GM19395 (cell line): Measurements from ENCODE around the gene OXLD1.

Source experiments
- ATAC-seq: cut with Tn5 transposase; IDR thresholded peaks from one replicate; pipeline ENCODE4 v1.9.1; 2021; ENCODE audit warnings: mild to moderate bottlenecking, moderate library complexity; ENCODE audit not compliant: unreplicated experiment

Gene OXLD1

DNA sequence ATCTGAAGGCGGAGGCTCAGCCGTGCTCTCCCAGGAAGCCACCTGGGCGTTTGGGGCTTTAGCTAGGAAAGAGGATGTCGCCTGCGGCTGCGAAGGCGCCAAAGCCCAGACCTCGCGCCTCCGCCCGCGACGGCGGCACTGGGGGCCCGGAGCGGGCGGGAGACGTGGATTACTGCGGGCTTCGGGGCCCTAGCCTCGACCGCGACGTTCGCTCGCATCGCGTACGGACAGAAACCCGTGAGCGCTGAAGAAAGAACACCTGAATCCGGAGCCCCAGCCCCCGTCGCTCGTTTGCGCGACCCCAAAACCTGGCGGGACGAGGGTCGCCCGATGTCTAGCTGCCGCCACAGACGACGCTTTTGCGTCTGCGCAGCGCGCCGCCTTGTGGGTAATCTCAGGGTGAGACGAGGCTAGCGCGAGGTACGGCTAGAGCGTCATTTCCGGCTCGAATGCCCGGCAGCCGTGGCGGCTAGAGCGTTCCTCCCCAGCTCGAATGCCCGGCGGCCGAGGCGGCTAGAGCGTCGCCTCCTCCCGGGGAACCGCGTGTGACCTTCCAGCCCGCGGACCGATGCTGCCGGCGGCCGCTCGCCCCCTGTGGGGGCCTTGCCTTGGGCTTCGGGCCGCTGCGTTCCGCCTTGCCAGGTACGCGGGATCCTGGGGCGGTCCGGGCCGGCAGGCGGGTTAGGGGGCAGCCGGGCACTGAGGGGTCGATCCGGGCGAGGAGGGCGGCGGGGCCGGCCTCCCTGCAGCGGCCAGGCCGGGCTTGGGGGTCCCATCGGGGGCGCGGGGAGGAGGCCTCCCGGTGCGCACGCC lies 36.7 kb upstream of the OXLD1 start, which contains the start of gene MRPL12:
Gene MRPL12, plus strand, starts transcription at position 434 of the 813 bp plus-strand sequence. Its CDS starts 135 bp downstream, at position 569.
- ATAC-seq: peak; percentile 80

DNA sequence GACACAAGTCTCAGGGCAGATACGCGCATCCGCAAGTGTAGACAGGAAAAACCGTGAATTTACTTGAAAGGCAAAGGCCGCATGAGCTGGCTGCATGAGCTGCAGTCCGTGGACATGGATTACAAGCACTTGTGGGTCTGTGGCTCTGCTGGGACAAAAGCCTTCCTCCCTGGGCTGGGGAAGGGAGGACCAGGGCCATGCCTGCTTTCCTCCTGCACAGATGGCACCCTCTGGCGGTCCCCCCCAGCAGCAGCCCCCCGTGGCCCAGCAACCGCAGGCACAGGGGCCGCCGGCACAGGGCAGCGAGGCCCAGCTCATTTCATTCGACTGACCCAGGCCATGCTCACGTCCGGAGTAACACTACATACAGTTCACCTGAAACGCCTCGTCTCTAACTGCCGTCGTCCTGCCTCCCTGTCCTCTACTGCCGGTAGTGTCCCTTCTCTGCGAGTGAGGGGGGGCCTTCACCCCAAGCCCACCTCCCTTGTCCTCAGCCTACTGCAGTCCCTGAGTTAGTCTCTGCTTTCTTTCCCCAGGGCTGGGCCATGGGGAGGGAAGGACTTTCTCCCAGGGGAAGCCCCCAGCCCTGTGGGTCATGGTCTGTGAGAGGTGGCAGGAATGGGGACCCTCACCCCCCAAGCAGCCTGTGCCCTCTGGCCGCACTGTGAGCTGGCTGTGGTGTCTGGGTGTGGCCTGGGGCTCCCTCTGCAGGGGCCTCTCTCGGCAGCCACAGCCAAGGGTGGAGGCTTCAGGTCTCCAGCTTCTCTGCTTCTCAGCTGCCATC lies 35.1 kb upstream of the OXLD1 start:
- ATAC-seq: no peak

GRCh38 chr17:81700353-81701287 lies 34.2 kb upstream of the OXLD1 start:
- ATAC-seq: no peak

GRCh38 chr17:81697261-81698044 lies 31.0 kb upstream of the OXLD1 start:
- ATAC-seq: no peak

- no peak for ATAC-seq
Observed at GRCh38 chr17:81696218-81696941, 30.0 kb upstream of the OXLD1 start.

- no peak for ATAC-seq
Observed at GRCh38 chr17:81695801-81696200, 29.4 kb upstream of the OXLD1 start.

- ATAC-seq: no peak
Observed at GRCh38 chr17:81695211-81695610, 28.8 kb upstream of the OXLD1 start.

- ATAC-seq: no peak
Observed at GRCh38 chr17:81694810-81695209, 28.4 kb upstream of the OXLD1 start.

- ATAC-seq: no peak
Observed at GRCh38 chr17:81693509-81694210, 27.3 kb upstream of the OXLD1 start.

DNA sequence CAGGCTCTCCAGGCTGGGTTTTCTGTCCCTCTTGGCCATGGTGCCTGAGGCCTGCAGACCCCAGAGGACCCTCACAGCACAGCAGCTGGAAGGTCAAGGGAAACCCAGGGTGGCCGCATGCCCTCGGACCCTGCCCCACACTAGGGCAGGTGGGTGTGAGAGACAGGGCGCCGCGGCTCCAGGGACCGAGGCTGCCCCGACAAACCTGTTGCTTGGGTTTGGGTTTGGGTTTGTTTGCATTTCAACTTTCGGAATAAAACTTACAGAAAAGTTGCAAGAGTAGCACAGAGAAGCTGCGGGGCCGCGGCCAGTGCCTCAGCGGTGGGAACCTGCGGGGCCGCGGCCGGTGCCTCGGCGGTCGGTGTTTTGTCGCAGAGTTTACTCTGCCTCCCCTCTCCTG lies 25.2 kb upstream of the OXLD1 start:
- no peak for ATAC-seq

GRCh38 chr17:81691196-81691595 lies 24.8 kb upstream of the OXLD1 start:
- no peak for ATAC-seq

DNA sequence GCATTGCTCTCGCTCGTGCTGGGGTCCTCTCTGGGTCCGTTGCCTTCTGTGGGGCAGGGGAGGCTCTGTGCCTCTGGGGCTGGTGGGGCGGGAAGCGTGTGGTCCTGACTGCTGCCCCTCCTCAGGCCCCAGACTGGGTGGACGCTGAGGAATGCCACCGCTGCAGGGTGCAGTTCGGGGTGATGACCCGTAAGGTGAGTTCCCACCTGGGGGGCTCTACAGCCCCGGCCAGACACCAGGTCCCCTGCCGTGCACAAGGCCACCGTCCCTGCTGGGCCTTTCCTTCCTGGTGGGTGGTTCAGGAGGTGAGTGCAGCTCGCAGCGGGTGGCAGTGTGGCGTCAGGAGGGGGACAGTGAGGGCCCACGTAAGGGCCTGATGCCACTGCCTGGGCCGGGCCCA lies 24.1 kb upstream of the OXLD1 start:
- no peak for ATAC-seq

- no peak for ATAC-seq
Observed at GRCh38 chr17:81690066-81690465, 23.7 kb upstream of the OXLD1 start.

DNA sequence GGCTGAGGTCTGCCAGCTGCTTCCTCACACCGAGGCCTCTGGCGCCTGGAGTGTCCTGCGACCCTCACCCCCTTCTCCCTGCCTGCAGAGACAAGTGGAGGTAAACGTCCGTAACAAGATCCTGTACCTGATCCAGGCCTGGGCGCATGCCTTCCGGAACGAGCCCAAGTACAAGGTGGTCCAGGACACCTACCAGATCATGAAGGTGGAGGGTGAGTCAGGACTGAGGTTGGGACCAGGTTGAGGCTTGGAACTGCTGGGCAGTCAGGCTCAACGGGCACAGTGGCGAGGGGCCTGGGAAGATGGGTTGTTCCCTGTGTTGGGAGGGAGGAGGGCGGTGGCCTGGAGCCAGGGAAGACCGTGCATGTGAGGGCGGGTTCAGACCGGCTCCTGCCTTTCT lies 22.2 kb upstream of the OXLD1 start:
- ATAC-seq: no peak

GRCh38 chr17:81687770-81688541 lies 21.6 kb upstream of the OXLD1 start:
- no peak for ATAC-seq

DNA sequence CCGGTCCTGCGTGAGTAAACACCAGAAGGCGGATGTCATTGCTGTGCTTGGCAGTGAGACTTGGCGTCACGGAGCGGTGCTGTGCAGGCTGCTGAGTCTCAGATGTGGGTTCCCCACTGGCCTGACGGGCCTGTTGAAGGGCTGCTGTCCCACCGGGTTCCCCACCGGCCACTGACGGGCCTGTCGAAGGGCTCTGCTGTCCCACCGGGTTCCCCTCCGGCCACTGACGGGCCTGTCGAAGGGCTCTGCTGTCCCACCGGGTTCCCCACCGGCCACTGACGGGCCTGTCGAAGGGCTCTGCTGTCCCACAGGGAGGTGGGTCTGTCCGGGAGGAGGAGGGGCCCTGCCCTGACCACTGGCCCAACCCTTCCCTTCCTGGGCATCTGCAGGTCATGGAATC lies 20.2 kb upstream of the OXLD1 start:
- no peak for ATAC-seq

- no peak for ATAC-seq
Observed at GRCh38 chr17:81685108-81685507, 18.7 kb upstream of the OXLD1 start.

DNA sequence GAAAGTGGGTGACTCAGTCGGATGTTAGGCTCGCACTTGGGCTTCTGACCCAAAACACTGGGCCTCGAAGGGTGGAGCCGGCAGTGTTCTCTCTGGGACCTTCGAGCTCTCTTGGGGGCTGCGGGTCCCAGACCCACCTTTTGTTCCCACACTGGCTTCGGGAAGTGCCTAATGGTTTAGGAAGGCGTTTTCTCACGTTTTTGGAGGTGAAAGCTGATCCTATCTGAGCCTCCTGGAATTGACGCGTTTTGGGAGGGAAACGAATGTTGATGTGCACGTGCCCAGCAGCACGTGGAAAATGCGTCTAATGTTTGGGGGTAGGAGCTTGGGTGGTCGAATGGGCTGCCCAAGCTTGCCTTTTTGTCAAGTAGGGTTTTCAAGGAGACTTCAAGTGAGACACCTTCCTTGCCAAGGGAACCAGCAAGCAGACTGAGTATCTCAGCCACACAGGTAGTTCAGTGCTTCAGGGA lies 18.1 kb upstream of the OXLD1 start:
- ATAC-seq: no peak
